ENCODE results near the gene CAPS. TPM values are rescaled to one million over a fixed set of nuclear protein-coding genes. Genes with fewer than 3 reads are reported as not detected.

The CAPS gene
- total RNA-seq, 1 experiment from 2014 or later: 32.0 TPM

- Histone ChIP-seq H3K27ac (no peak overlapping the region), H3K27me3 (ENCODE audit: insufficient read depth, low read depth) (no peaks in the 10 kb centered on the region), H3K4me1 (replicated peaks; ENCODE audit: insufficient read depth) (no peaks in the 10 kb centered on the region), H3K4me2 (no peak overlapping the region), H3F3A (ENCODE audit: insufficient read depth, low read depth) (no peaks in the 10 kb centered on the region), H3K9me3 (ENCODE audit: insufficient read depth, low read depth) (no peaks in the 10 kb centered on the region), H2AFZ (no peak overlapping the region), H4K20me1 (ENCODE audit: insufficient read depth) (no peaks in the 10 kb centered on the region; the same call in 1 of the 2 replicates), H3K4me3 (no peak overlapping the region), H3K36me3 (ENCODE audit: low read depth) (no peaks in the 10 kb centered on the region), H3K79me2 (ENCODE audit: low read depth) (no peaks in the 10 kb centered on the region), H3K9me2 (ENCODE audit: insufficient read depth) (no peaks in the 10 kb centered on the region)
- POLR2A ChIA-PET (ENCODE audit: unreplicated experiment): no interaction called here
- CTCF ChIA-PET: no interaction called here
- no TSS peak for BruUV-seq (replicated peaks)
- DNase-seq: no peak
- intact Hi-C loops (cut with micrococcal nuclease; ENCODE audit: unreplicated experiment): no loop called here
- no peak for TF ChIP-seq EZH2 (IDR thresholded peaks at IDR 0.05; ENCODE audit: low read depth)
- TF ChIP-seq CTCF (conservative IDR thresholded peaks at IDR 0.05): no peak
Measured at GRCh38 chr19:5936292-5936592, 22.2 kb downstream of the CAPS start.

GRCh38 chr19:5937550-5937949 lies 23.5 kb downstream of the CAPS start:
- POLR2A ChIA-PET (ENCODE audit: unreplicated experiment): interaction anchor here (0.5 kb wide), 1 partner anchor 110 kb away, joined by 4 read pairs; no protein-coding TSS in a partner anchor
- H2AFZ ChIP-seq: no peak overlapping the region
- H3K36me3 ChIP-seq (ENCODE audit: low read depth): no peaks in the 10 kb centered on the region
- no peaks in the 10 kb centered on the region for H3F3A ChIP-seq (ENCODE audit: insufficient read depth, low read depth)
- no peaks in the 10 kb centered on the region for H3K4me1 ChIP-seq (replicated peaks; ENCODE audit: insufficient read depth)
- H3K27ac ChIP-seq: no peak overlapping the region
- H3K79me2 ChIP-seq (ENCODE audit: low read depth): no peaks in the 10 kb centered on the region
- H3K4me3 ChIP-seq: no peak overlapping the region
- intact Hi-C loops (cut with micrococcal nuclease; ENCODE audit: unreplicated experiment): no loop called here
- no peak for DNase-seq
- no peaks in the 10 kb centered on the region for H3K9me2 ChIP-seq (ENCODE audit: insufficient read depth)
- no peaks in the 10 kb centered on the region for H3K27me3 ChIP-seq (ENCODE audit: insufficient read depth, low read depth)
- no peaks in the 10 kb centered on the region; the same call in 1 of the 2 replicates for H4K20me1 ChIP-seq (ENCODE audit: insufficient read depth)
- BruUV-seq (replicated peaks): no TSS peak
- no peak overlapping the region for H3K4me2 ChIP-seq
- no peaks in the 10 kb centered on the region for H3K9me3 ChIP-seq (ENCODE audit: insufficient read depth, low read depth)
- CTCF ChIA-PET: no interaction called here
- TF ChIP-seq EZH2 (IDR thresholded peaks at IDR 0.05; ENCODE audit: low read depth) (no peak), CTCF (conservative IDR thresholded peaks at IDR 0.05) (no peak)

GRCh38 chr19:5940260-5941208 lies 26.5 kb downstream of the CAPS start:
- Histone ChIP-seq H3K4me3 (no peak overlapping the region), H2AFZ (no peak overlapping the region), H3K4me1 (replicated peaks; ENCODE audit: insufficient read depth) (no peaks in the 10 kb centered on the region), H3K9me2 (ENCODE audit: insufficient read depth) (no peaks in the 10 kb centered on the region), H3K27ac (no peak overlapping the region), H3K79me2 (ENCODE audit: low read depth) (no peaks in the 10 kb centered on the region), H3F3A (ENCODE audit: insufficient read depth, low read depth) (no peaks in the 10 kb centered on the region), H3K36me3 (ENCODE audit: low read depth) (no peaks in the 10 kb centered on the region), H3K27me3 (ENCODE audit: insufficient read depth, low read depth) (no peaks in the 10 kb centered on the region), H3K4me2 (no peak overlapping the region), H3K9me3 (ENCODE audit: insufficient read depth, low read depth) (no peaks in the 10 kb centered on the region), H4K20me1 (ENCODE audit: insufficient read depth) (no peaks in the 10 kb centered on the region; the same call in 1 of the 2 replicates)
- DNase-seq: no peak
- BruUV-seq (replicated peaks): no TSS peak
- ChIA-PET CTCF (no interaction called here), POLR2A (ENCODE audit: unreplicated experiment) (no interaction called here)
- TF ChIP-seq EZH2 (IDR thresholded peaks at IDR 0.05; ENCODE audit: low read depth) (no peak), CTCF (conservative IDR thresholded peaks at IDR 0.05) (no peak)
- intact Hi-C loops (cut with micrococcal nuclease; ENCODE audit: unreplicated experiment): no loop called here
